ENCODE results near the gene CSNK2A3. TPM values are rescaled to one million over a fixed set of nuclear protein-coding genes. Genes with fewer than 3 reads are reported as not detected.

The CSNK2A3 gene
- total RNA-seq, 1 experiment from 2014 or later: 1.7 TPM

- DNase-seq: no peak
- Histone ChIP-seq H2AFZ (ENCODE audit: low read length) (no peak overlapping the region), H3K27me3 (ENCODE audit: insufficient read depth, low read length) (no peaks in the 10 kb centered on the region), H3T11ph (ENCODE audit: low read length) (no peak overlapping the region), H4K5ac (ENCODE audit: insufficient read length, low read depth, low read length) (no peak overlapping the region), H3K4ac (ENCODE audit: low read depth, low read length) (no peak overlapping the region), H3K9me3 (ENCODE audit: control insufficient read depth, low read depth, low read length) (no peaks in the 10 kb centered on the region), H4K91ac (ENCODE audit: insufficient read length, low read depth, low read length) (no peak overlapping the region), H3K14ac (ENCODE audit: insufficient read depth, low read length) (no peak overlapping the region), H2BK120ac (ENCODE audit: low read depth, low read length, poor library complexity, severe bottlenecking) (no peak overlapping the region), H3K23me2 (ENCODE audit: insufficient read length, low read depth, low read length, poor library complexity, severe bottlenecking) (no peaks in the 10 kb centered on the region), H3K56ac (ENCODE audit: insufficient read length, low read depth, low read length) (no peak overlapping the region), H3K27ac (ENCODE audit: insufficient read length, low read depth, low read length) (no peak overlapping the region), H2AK5ac (ENCODE audit: insufficient read length, low read length) (no peak overlapping the region), H2BK15ac (ENCODE audit: low read depth, low read length) (no peak overlapping the region), H4K8ac (replicated peaks; ENCODE audit: insufficient read length, low read depth, low read length) (no peak overlapping the region), H2BK12ac (ENCODE audit: insufficient read length, low read depth, low read length) (no peak overlapping the region), H3K18ac (ENCODE audit: insufficient read length, low read depth, low read length) (no peak overlapping the region), H3K79me2 (ENCODE audit: insufficient read depth, low read length) (no peaks in the 10 kb centered on the region), H3K4me1 (ENCODE audit: insufficient read depth, low read length) (no peaks in the 10 kb centered on the region), H3K79me1 (ENCODE audit: insufficient read depth, low read depth, low read length, poor library complexity, severe bottlenecking) (no peaks in the 10 kb centered on the region), H3K9ac (ENCODE audit: extremely low read depth, insufficient read length, low read length) (no peak overlapping the region), H3K23ac (ENCODE audit: insufficient read length, low read depth, low read length) (no peak overlapping the region), H2BK5ac (ENCODE audit: insufficient read length, low read length) (no peak overlapping the region), H3K4me2 (ENCODE audit: insufficient read depth, insufficient read length, low read length) (no peak overlapping the region), H4K20me1 (ENCODE audit: control insufficient read depth, insufficient read depth, insufficient read length) (no peaks in the 10 kb centered on the region), H2BK20ac (ENCODE audit: low read depth, low read length, poor library complexity, severe bottlenecking) (no peak overlapping the region)
- Mint-ChIP-seq H3K4me1 (peaks cover 4 to 8% of the 10 kb centered on the region in 2 experiments; a peak in 3 of 4 replicates), H3K4me3 (no peak overlapping the region), H3K36me3 (ENCODE audit: insufficient read depth in 1 of 3, low read depth in 3 of 3) (no peaks in the 10 kb centered on the region), H3K9me3 (no peaks in the 10 kb centered on the region), H3K27ac (no peak overlapping the region), H3K27me3 (ENCODE audit: low read depth) (peaks cover 6% of the 10 kb centered on the region)
- WGBS (ENCODE audit: extremely low coverage, insufficient read length, low lambda C conversion rate): no CpG with 5 or more reads among the region's 3 CpGs
- TF ChIP-seq CTCF (conservative IDR thresholded peaks at IDR 0.05): no peak
Measured at GRCh38 chr11:11311169-11311568, 41.9 kb downstream of the CSNK2A3 start.

All from H9 (cell line).